Left renal pelvis (tissue), 4 donors: Measurements from ENCODE around the gene JPH2. TPM values are rescaled to one million over a fixed set of nuclear protein-coding genes. Genes with fewer than 3 reads are reported as not detected.

Source experiments
- DNase-seq, 4 donors: peaks; one replicate each; pipeline ENCODE4 v3.0.0-alpha.2; 2013; ENCODE audit warnings: low read depth in 4 of 4, low spot score in 3 of 4
- polyA plus RNA-seq, 4 donors: library from polyadenylated mRNA; unstranded; fragments of 120-200 nt; gene quantifications; one replicate each; pipeline ENCODE4 v1.2.1, GENCODE V29; 2013; ENCODE audit not compliant: insufficient read length in 4 of 4

JPH2 gene
- polyA plus RNA-seq, 4 donors, result 0.98 to 1.8 (median 1.3) TPM

DNA sequence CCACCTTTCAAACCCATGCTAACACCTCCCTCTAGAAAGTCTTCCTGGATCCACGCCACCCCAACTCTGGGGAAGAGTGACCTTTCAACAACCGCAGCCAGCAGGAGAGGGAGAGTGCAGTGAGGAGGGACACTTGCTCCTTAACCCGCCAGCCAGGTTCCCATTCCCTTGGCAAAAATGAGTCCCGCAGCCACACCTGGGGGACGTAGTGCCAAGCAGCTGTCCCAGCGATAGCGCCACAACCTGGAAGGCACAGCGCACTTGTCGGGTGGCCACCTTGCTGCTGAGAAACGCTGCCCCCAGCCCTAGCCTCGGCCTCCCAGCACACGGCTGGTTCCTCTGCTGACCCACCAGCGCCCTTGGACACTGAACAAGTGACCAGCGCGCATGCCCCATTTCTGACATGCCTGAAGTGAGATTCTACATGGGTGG, 119.3 kb downstream of the JPH2 start:
- no peak for DNase-seq

DNA sequence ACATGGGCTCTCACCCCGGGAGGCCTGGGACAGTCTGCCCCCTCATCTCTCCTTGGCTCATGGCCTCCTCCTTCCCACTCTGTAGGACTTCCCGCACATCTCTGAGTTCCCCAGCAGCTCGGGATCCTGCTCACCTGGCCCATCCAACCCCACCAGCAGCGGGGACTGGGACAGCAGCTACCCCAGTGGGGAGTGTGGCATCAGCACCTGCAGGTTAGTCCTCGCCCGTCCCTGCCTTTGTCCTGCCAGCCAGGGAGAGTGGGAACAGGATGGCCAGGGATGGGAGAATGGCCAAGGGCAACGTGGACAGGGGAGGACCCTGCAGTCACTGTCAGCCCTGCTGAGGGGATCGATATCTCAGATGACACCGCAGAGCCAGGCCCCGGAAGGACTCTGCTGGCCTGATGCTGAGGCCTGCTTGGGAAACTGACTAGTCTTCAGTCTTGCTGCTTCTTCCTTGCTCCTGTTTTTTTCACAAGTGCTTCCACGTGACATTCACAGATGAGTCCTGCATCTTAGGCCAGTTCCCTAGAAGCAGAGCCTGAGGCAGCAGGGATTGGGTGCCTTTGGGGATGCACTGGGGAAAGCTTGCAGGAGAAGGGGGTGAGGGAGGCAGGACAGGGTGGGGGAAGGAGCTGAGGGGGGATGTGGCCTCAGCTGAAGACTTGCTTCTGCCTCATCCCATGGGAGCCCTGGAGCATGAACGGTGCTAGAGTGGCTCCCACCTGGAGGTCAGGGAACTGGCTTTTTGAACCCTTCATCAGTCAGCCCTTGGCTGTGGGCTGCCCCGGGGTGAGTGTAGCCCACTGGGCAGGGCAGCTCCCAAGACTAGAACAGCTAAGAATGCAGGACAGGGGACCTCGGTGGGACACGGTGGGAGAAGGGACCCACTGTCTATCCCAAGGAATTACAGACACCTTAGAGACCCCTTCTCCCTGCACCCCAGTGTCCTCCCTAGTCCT, 120.1 kb downstream of the JPH2 start:
- DNase-seq, result no peak

DNA sequence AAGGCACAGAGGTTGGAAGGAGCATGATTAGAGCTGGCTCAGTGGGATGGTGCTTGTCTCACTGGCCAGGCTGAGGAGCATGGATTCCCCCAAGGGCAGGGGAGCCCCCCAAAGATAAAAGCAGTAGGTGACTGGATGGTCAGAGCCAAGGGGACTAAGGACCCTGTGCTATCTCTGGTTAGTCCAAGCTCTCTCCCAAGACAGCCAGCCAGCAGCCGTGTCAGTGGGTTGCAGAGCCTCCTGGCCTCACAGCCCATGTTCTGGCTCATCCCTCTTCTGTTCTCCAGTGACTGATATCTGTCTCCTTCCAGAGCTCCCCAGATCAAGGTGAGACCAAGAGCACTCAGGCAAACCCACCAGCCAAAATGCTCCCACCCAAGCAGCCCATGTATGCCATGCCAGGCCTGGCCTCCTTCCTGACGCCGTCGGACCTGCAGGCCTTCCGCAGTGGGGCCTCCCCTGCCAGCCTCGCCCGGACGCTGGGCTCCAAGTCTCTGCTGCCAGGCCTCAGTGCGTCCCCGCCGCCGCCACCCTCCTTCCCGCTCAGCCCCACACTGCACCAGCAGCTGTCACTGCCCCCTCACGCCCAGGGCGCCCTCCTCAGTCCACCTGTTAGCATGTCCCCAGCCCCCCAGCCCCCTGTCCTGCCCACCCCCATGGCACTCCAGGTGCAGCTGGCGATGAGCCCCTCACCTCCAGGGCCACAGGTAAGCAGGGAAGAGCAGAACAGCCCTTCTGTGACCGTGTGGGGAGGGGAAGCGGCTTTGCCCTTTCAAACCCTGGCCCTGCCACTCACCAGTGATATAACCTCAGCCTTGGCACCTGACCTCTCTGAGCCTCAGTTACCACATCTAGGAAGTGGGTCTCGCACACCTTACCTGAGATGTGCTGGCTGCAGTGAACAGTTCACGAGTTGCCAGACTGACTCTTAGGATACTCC, 121.3 kb downstream of the JPH2 start:
- DNase-seq, result no peak

DNA sequence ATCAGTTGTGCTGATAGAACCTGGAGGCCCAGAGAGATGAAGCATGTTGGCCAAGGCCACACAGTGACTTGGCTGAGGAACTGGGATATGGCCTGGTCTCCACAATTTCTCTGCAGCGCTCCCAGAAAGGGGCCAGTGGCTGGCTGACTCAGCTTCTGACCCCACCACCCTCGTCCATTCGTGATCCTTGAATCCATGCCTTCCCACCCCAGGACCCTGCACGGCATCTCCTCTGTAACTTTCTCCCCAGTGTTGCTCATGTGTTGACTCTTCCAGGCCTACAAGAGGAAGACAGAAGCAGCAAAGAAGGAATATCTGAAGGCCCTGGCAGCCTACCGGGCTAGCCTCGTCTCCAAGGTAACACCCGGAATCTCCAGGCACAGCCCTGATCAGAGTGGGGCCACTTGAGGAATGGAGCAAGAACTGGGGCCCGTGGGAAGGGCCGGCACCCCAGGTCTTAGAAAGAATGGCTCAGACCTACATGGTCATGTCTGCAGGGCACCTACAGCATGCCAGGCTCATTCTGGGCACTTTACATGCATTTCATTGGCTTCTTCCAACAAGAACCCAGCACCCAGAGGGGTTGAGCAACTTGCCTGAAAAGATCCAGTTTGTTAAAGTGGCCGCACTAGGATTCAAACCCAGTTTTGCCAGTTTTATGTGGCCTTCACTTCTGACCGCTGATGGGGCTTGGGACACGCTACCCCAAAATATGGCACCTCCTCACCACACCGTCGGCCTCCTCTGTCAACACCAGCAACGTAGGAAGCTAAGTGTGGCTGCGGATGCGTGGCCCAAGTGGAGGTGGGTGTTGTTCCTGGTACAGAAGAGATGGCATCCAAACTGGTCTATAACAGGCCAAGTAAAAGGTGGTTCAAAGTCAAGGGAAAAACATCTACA, 122.2 kb downstream of the JPH2 start:
- no peak for DNase-seq

Other genes with a start within 250 kb of the JPH2 start
- gene OSER1, start 23.6 kb upstream of the JPH2 start, polyA plus RNA-seq, result 10 to 100 TPM; 40.6 to 52.0 (median 48.5) TPM
- gene GDAP1L1, start 60.1 kb upstream of the JPH2 start, polyA plus RNA-seq, result under 1 TPM; 0.27 to 0.75 (median 0.37) TPM
- gene FITM2, start 124.0 kb upstream of the JPH2 start, polyA plus RNA-seq, result 1 to 10 TPM; 7.4 to 8.9 (median 8.5) TPM
- under 1 TPM in 2 of 4 donors, not detected in 2; 0.47 to 0.90 TPM for gene R3HDML, start 149.9 kb upstream of the JPH2 start, polyA plus RNA-seq
- gene HNF4A, start 168.5 kb upstream of the JPH2 start, polyA plus RNA-seq, result 10 to 100 TPM in 3 of 4 donors, under 1 TPM in 1; 0.90 to 51.8 (median 40.6) TPM